Activated CD4-positive, CD25-positive, alpha-beta regulatory T cell treated with anti-CD3 and anti-CD28 coated beads, Interleukin-2, amount 50 U/mL, for 24 hours (primary cell): Measurements from ENCODE around the gene FALEC.

ENCODE experiments used
- ATAC-seq, 2 donors: fragments of 150-1000 bp; cut with Tn5 transposase; one replicate each; pipeline ENCODE4 v1.10.0; 2021; ENCODE audit warnings: mild to moderate bottlenecking in 1 of 2, moderate library complexity in 1 of 2

Gene FALEC

DNA sequence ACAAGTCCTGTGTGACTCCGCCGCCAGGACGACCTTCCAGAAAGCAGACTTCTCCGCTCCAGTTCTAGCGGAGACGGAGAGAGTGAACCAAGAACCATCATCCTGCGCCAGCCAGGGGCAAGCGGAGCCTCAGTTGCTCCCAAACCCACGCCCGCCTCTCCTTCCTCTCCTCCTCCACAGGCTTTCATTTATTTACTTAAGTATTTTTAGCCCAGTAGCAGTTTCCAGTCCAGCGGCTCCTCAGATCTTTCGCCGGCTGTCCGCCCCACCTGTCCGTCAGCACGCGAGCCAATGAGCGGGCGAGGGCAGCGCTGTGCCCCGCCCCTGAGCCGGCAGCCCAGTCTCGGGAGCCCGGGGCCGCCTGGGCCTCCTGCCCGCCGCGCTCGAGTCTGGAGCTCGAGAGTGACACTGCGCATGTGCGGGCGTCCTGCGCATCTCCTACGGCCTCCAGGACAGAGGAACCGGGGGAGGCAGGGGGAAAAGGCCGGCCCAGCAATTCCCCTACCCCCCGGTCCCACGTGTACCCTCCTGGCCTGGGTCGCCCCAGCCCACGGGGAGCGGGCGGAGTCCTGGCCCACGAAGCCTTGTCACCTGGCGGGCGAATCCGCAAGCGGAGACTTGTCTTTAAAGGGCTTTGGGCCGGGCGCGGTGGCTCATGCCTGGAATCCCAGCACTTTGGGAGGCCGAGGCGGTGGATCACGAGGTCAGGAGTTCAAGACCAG is at the start of gene FALEC:
Gene FALEC (plus strand): TSS at position 425 of the 722 bp plus-strand sequence.
- peak; percentile 99 to 100 for ATAC-seq

DNA sequence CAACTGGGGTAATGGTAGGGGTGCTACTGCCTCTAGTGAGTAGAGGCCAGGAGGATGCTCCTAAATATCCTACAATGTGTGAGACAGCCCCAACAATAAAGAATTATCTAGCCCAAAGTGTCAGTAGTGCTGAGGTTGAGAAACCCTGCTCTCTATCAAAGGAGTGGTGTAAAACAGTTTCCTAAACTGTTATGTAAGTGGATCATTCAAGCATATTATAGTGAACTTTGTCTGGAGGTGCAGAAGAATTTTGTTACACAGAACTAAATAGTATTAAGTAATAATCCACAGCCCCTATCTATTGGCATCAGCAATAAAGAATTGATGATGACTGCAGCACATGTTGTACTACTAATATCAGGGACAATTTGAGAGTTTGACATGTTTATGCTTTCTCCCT is 48.6 kb upstream of the FALEC start:
- ATAC-seq = no peak

DNA sequence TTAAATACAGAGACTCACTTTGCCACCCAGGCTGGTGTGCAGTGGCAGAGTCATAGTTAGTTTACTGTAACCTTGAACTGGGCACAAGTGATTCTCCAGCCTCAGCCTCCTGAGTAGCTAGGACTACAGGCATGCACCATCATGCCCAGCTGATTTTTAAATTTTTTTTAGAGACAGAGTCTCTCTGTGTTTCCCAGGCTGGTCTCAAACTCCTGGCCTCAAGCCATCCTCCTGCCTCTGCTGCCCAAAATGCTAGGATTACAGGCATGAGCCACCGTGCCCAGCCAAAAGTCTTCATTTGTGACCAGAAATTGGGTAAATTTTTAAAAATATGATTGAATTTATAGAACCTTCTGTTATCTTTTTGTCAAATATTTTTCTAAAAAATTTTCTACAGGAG is 46.3 kb upstream of the FALEC start:
- ATAC-seq = no peak

DNA sequence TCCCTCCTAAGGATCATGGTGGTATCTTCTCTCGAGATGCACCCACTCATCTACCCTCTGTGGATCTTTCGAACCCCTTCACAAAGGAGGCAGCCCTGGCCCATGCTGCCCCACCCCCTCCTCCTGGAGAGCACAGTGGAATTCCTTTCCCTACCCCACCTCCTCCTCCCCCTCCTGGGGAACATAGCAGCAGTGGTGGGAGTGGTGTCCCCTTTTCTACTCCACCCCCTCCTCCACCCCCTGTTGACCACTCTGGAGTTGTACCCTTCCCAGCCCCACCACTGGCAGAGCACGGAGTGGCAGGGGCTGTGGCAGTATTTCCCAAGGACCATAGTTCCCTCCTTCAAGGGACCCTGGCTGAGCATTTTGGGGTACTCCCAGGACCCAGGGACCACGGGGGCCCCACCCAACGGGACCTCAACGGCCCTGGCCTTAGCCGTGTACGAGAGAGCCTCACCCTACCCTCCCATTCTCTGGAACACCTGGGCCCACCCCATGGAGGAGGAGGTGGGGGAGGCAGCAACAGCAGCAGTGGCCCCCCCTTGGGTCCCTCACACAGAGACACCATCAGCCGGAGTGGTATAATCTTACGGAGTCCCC is 42.9 kb upstream of the FALEC start:
- ATAC-seq = no peak

DNA sequence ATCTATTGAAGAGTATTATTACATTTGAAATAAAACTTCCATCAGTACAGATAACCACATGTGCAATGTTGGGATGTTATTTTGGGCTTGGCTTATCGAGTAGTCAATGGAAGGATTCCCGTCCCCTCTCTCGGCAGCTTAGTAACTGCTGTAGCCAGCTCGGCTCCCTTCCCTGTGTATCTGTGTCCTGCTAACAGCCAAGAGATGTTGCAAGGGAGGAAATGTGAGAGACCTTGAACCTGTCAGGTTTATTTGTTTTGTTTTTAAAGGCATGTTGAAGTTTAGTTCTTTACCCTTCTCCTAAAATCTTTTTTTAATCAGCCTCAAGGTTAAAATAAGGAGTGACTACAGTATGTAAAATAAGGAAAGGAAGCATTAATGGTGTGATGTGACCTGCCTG is 41.9 kb upstream of the FALEC start:
- no peak for ATAC-seq

DNA sequence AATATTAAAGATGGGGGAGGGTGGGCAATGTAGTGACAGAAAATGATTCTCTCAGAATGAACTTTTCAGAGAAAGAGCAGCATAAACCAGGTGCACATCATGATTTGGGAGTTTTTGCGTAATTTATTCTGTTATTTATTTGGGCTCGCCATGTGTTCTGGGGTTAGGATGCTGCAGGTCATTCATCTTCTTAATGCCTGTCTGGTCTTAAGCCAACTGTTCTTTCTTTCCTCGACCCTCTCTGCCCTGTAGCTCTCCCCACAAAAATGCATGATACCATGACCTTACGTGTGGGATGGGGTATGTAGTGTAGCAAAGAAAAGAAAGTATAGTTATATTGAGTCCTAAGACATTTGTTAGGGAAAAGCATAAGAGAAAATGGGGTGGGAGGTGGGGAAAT is 40.7 kb upstream of the FALEC start:
- no peak for ATAC-seq

DNA sequence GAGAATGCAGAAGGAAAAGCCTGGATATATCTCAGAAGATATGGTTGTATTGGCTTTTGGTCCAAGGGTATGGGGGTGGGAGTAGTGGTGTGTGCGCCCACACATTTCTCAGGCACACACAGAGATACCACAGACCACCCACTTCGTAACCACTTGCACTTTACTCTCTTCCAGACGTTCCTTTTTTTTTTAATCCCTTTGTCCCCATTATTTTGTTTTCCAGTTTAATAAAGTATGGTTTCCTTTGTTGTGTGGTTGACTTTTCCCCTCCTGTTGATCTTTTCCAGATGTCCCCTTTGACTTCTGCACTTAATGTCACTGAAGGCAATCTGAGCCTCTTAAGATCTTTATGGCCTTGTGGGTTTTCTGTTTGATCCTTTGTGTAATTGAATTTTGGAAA is 38.8 kb upstream of the FALEC start:
- ATAC-seq = no peak

DNA sequence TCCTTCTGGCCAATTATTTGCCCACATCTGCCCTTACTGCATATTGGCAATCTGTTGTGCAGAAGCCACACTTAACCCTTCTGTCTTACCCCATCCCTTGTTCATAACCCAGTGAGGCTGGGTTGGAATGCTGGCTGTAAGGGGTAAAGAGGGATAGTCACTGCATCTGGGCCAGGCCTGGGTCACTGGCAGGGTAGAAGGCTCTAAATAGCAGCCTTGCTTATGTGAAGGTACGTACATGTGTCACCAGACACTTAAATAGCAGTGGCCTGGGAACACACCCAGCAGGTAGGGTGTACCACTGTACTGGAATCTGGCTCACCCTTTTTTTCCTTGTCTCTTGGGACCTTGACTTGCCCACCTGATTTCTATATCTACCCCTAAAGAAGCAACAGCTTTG is 38.2 kb upstream of the FALEC start:
- ATAC-seq = no peak

DNA sequence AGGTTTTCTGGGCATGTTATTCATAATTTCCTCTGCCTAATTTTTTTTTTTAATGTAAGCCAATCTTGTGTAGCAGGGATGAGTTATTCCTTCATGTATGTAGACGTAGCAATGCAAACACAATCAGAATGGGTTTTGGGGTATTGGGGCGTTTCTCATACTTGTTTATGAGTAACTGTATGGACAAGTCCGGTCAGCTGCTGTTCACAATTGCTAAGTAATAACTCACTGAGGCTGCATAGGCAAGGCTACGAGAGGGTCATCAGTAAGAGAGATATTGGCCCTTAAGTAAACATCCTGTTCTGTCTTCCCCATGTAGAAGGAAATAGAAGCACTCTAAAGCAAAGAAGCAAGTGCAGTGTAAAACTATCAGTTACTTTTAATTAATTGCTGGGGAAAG is 37.8 kb upstream of the FALEC start:
- ATAC-seq = no peak

DNA sequence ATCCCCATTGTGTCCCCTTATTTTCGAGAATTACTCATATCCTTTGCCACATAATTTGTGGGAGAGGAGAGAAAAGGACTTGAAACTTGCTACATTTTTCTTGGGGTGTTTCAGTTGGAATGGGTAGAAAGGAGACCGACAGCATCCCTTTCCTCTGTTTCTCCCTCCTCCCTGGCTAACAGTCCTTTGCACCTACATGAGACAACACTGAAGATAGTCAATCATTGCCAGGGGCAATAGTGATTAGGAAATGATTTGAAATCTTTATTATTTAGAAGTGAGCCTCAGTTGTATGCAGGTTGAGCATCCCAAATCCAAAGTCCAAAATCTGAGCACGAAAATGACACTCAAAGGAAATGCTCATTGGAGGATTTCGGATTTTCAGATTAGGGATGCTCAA is 36.2 kb upstream of the FALEC start:
- no peak for ATAC-seq

DNA sequence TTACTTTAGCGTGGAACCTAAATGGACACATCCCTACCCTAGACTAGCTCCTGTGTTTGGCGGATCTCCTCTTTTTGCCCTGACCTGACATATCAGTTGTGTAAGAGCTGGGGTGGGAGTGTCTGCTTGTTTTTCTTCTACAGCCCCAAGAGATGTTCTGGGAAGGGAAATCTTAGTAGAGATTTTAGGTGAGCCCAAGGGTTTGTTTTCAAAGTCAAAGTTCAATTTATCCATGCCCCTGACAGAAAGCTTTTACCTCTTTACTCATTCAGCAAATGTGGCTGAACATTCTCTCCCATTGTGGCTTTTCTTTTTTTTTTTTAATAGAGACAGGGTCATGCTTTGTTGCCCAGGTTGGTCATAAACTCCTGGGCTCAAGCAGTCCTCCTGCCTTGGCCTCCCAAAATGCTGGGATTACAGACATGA is 35.6 kb upstream of the FALEC start:
- ATAC-seq = no peak

DNA sequence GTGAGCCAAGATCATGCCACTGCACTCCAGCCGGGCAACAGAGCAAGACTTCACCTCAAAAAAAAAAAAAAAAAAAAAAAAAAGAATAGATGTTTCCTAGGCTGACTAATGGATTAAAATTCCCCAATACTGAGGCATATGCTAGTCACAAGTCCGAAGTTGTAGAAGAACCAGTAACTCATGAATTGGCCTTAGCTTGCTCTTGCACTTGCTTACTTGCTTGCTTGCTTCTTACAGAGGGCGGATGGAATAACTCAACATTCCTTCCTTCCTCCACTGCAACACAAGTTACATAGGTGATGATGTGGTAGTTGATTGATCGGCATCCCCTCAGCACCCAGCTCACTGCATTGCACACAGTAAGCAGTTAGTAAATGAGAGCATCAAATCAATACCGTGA is 31.1 kb upstream of the FALEC start:
- ATAC-seq = no peak

DNA sequence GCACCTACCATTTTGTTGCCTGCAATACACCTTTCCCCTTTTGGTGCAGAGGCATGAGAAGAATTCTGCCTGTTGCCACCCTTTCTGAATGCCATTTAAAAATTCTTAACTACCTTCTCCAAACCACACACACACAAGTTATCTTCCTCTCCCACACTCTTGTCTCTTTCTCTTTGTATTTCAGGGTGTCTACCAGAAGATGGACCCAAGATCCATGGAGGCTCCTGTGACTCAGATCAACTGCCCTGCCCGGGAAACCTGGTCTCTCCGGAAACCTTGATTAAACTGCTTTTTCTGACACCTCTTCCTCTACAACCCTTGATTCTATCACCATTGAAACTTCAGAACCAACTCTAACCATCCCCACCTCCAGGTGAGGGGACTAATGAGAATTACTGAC is 30.7 kb upstream of the FALEC start:
- ATAC-seq = no peak

DNA sequence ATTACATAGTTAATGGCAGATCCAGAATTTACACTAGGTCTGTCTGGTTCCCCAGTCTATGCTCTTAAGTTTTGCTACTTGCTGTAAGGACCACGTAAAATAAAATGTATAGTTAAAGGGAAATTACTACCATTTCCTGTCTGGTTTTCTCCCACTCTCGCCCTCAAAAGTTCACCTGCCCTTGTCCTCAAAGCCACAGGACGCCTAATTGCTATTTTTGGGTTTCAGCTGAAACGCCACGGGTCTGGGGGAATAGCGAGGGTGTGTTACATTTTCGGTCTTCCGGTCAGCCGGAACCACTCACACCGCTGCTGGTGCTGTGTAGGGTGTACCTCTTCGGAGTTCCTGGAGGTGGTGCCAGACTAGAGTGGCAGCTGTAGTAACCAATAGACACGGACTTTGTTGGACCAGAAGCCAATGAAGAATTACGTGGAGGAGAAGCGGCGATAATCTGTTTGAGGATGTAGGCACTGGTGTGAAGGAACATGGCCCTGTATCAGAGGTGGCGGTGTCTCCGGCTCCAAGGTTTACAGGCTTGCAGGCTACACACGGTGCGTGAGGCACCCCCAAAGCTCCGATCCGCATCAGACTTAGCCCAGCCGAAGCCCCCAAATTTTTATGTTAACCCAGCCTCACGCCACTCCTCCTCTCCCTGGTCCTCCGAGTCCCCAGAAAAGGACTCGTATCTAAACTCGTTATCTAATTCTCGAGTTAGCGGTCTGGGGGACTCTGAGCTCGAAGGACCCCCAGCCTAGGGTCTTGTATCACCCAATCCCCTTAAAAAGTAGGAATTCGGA is 28.4 kb upstream of the FALEC start, which contains the start of gene TARS2:
Gene TARS2 (plus strand): TSS at position 454 of the 797 bp plus-strand sequence. CDS start 32 bp downstream, at position 486.
- ATAC-seq = peak; percentile 100

DNA sequence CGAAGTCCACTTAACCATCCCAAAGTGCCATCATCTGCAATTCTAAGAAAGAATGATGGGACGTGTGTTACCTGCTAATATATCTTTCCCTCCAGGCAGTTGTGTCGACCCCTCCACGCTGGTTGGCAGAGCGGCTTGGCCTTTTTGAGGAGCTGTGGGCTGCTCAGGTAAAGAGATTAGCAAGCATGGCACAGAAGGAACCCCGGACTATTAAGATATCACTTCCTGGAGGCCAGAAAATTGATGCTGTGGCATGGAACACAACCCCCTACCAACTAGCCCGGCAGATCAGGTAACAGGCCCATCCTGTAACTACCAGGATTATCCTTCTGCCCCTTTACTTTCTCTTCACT is 27.8 kb upstream of the FALEC start:
- ATAC-seq = no peak

DNA sequence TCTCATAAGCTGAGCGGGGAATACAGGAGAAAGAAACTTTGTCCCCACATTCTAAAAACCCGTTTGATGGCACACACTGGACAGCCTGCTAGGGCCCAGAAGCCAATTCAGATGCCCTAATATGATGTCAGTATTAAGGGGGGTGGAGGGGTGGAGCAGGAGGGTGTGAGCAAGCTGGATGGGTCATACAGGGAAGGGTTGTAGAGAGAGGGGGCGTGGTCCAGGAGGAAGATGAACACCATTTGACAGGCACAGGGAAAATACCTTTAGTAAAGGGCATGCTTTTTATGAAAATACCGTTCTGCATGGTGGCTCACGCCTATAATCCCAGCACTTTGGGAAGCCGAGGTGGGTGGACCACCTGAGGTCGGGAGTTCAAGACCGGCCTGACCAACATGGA is 22.4 kb upstream of the FALEC start:
- ATAC-seq = no peak

DNA sequence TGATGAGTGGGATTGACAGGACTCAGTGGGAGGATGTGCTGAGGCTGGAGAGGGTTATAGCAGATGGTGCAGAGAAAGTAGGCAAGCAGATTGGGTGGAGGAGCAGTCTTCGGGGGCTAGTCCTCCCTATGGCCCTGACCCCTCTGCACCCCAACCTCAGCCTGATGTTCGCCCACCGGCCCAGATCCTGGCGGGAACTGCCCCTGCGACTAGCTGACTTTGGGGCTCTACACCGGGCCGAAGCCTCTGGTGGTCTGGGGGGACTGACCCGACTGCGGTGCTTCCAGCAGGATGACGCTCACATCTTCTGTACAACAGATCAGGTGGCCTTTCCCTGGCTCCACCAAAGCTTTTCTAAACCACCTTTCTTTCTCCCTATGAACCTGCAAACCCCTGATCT is 17.2 kb upstream of the FALEC start:
- no peak for ATAC-seq

DNA sequence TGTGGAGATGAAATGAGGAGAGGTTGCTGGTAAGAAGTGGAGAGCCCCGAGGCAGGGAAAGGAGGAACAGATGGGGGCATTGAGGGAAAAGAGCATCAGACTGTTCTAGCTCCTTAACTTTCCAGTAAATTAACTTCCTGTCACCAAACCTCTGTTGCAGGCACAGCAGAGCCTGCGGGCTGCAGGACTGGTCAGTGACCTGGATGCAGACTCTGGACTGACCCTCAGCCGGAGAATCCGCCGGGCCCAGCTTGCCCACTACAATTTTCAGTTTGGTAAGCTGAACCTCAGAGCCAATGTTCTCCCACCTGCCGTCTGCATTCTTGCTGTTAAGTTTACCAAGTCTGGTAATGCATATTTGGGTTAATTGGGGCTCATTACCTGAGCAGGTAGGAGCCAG is 10.1 kb upstream of the FALEC start:
- no peak for ATAC-seq

DNA sequence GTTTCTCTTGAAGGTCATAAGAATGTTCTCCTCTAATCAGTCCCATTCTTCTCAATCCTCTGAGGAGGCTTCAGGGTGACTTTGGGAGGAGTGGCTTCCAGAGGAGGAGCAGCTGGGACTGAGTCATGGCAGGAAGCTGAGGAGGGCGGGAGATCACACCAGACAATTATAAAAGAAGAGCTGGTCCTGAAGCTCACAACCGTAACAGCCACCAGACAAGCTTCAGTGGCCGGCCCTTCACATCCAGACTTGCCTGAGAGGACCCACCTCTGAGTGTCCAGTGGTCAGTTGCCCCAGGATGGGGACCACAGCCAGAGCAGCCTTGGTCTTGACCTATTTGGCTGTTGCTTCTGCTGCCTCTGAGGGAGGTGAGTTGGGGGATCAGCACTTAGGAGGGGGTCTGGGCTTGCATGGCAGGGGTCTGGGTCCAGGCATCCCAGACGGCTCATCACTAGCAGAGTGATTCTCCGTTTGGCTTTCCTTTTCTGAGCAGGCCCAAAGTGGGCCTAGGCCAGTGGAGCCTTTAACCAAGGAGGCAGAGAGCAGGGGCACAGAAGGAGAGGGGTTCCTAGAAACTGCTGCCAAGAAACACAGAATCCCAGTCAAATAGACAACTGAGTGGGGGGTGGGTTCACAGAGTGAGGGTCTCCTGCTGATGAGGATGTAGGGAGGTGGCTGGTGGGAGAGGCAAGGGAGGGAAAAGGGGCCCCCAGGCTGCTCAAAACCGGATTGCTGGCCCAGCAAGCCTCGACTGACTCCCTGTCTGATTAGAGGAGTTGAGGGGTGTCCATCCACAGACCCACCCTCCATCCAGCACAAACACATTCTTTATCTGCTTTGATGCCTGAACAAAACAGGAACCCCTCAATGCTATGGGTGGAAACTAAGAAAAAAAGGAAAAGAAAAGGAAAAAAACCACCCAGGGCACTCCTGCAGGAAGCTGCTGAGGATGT is 7.4 kb upstream of the FALEC start, which contains the start of gene ECM1:
Gene ECM1 (plus strand): TSS at position 198 of the 953 bp plus-strand sequence. CDS start 101 bp downstream, at position 299.
- ATAC-seq = no peak

DNA sequence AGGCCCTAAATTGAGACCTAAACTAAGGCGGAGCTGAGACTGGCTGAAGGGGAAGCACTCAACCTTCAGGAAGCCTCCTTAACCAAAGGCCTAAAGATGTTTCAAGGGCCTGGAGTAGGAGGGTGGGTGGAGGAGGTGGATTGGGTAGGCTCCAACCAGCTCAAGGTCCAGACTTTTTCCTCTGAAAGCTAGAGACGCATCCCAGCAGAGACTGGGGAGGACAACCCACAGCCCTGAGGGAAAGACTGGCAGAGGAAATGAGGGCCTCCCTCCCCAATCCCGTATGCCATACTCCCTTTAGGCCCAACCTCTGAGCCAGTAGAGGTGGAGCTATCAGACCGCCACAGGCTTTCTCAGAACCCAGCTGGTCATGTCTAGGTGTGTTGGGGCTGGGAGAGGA is 6.6 kb upstream of the FALEC start:
- ATAC-seq = no peak

DNA sequence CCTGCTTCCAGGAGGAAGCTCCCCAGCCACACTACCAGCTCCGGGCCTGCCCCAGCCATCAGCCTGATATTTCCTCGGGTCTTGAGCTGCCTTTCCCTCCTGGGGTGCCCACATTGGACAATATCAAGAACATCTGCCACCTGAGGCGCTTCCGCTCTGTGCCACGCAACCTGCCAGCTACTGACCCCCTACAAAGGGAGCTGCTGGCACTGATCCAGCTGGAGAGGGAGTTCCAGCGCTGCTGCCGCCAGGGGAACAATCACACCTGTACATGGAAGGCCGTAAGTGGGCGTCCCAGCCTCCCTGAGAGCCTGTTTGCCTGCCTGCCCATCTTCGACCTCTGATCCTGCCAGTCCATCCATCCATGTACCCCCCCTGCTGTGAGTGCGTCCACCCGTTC is 4.0 kb upstream of the FALEC start:
- no peak for ATAC-seq

DNA sequence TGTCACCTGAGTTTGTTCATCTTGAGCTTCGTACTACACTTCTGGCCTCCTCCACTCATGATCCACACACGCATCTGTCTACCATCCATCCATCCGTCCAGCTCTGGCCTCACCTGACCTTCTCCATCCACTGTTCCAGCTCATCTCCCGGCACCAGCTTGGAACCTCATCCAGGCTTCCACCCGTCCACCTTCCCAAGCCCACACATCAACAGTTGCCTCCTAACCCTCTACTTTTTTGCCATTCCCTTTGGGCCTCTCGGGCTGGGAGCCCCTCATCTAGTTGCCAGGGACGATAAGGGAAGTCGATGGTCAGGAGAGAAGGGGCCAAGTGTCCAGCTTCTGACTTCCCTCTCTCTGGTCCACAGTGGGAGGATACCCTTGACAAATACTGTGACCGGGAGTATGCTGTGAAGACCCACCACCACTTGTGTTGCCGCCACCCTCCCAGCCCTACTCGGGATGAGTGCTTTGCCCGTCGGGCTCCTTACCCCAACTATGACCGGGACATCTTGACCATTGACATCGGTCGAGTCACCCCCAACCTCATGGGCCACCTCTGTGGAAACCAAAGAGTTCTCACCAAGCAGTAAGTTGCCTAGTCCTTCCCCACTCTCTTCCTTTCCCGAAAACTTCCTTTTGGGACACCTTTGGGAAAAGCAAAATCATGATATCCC is 3.4 kb upstream of the FALEC start:
- no peak for ATAC-seq
